Ishikawa (cell line): ENCODE measurements around the gene RNF227.

Source experiments
- CEBPB ChIP-seq: IDR thresholded peaks from 2 replicates; pipeline ENCODE4 v1.6.1; 2012
- CREB1 ChIP-seq: IDR thresholded peaks from 2 replicates; pipeline ENCODE4 v1.6.1; 2012; ENCODE audit warnings: low read depth
- EGR1 ChIP-seq: IDR thresholded peaks from 2 replicates; pipeline ENCODE4 v1.6.1; 2012
- EP300 ChIP-seq: IDR thresholded peaks from 2 replicates; pipeline ENCODE4 v1.6.1; 2012; ENCODE audit warnings: borderline replicate concordance
- FOXM1 ChIP-seq: IDR thresholded peaks from 2 replicates; pipeline ENCODE4 v1.6.1; 2012; ENCODE audit warnings: low read depth, borderline replicate concordance
- MAX ChIP-seq: IDR thresholded peaks from 2 replicates; pipeline ENCODE4 v1.6.1; 2012
- NFIC ChIP-seq: IDR thresholded peaks from 2 replicates; pipeline ENCODE4 v1.6.1; 2012
- RAD21 ChIP-seq: IDR thresholded peaks from 2 replicates; pipeline ENCODE4 v1.6.1; 2012; ENCODE audit warnings: low read depth
- REST ChIP-seq: IDR thresholded peaks from 2 replicates; pipeline ENCODE4 v1.6.1; 2012; ENCODE audit warnings: low read depth, mild to moderate bottlenecking
- TAF1 ChIP-seq: IDR thresholded peaks from 2 replicates; pipeline ENCODE4 v1.6.1; 2012; ENCODE audit warnings: low read depth, mild to moderate bottlenecking
- TCF12 ChIP-seq: IDR thresholded peaks from 2 replicates; pipeline ENCODE4 v1.6.1; 2012; ENCODE audit warnings: low read depth
- TEAD4 ChIP-seq: IDR thresholded peaks from 2 replicates; pipeline ENCODE4 v1.6.1; 2012
- USF1 ChIP-seq: IDR thresholded peaks from 2 replicates; pipeline ENCODE4 v1.6.1; 2012
- YY1 ChIP-seq: IDR thresholded peaks from 2 replicates; pipeline ENCODE4 v1.6.1; 2012; ENCODE audit warnings: low read depth
- ZBTB7A ChIP-seq: IDR thresholded peaks from 2 replicates; pipeline ENCODE4 v1.6.1; 2012; ENCODE audit warnings: low read depth

Gene RNF227

GRCh38 chr17:7955414-7956227 is 39.5 kb upstream of the RNF227 start:
- TF ChIP-seq TAF1 (no peak), ZBTB7A (no peak), USF1 (no peak), RAD21 (no peak), REST (no peak), EP300 (no peak), EGR1 (no peak), FOXM1 (no peak), MAX (no peak), YY1 (no peak), CEBPB (no peak), TCF12 (no peak), CREB1 (no peak), NFIC (no peak), TEAD4 (no peak)

GRCh38 chr17:7951143-7951792 is 35.2 kb upstream of the RNF227 start:
- TF ChIP-seq REST (no peak), RAD21 (no peak), TEAD4 (no peak), CREB1 (no peak)

- no peak for TF ChIP-seq CREB1
- no peak for TF ChIP-seq TAF1
- no peak for TF ChIP-seq NFIC
- no peak for TF ChIP-seq EGR1
- TF ChIP-seq ZBTB7A = no peak
- no peak for TF ChIP-seq EP300
- no peak for TF ChIP-seq MAX
- no peak for TF ChIP-seq TEAD4
- no peak for TF ChIP-seq REST
- TF ChIP-seq TCF12 = no peak
- TF ChIP-seq RAD21 = no peak
- TF ChIP-seq CEBPB = no peak
- TF ChIP-seq USF1 = no peak
- TF ChIP-seq FOXM1 = no peak
- TF ChIP-seq YY1 = no peak
Measured at GRCh38 chr17:7950578-7950977, 34.5 kb upstream of the RNF227 start.

- TF ChIP-seq USF1 (no peak), EGR1 (no peak), FOXM1 (no peak), RAD21 (no peak), REST (no peak), EP300 (no peak), CEBPB (no peak), ZBTB7A (no peak), MAX (no peak)
Measured at GRCh38 chr17:7947651-7948050, 31.6 kb upstream of the RNF227 start.
